Measurements from ENCODE around the gene RHEB. TPM values are rescaled to one million over a fixed set of nuclear protein-coding genes. Genes with fewer than 3 reads are reported as not detected.

Gene RHEB
- total RNA-seq, 2 donors from 2014 or later: 53.4 to 69.7 TPM

DNA sequence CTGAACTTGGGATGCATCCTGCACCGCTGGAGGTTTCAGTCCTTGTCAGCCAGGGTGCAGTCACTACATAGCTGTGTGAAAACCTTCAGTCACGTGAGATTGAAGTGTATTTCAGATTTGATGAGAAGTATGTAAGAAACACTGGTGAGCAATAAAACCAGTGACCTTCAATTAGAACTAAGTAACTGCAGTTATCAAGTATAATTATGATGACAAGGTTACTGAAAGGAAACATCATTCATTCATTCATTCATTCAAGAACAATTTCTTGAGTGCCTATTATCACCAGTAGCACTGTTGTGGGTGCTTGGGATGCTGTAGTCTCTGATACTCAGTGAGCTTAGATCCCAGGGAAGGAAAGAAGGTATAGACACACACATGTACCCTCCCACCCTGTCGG, 33.6 kb downstream of the RHEB start:
- intact Hi-C loops (cut with DNase I, micrococcal nuclease): no loop called here
- DNase-seq (no peak), ATAC-seq (no peak)

DNA sequence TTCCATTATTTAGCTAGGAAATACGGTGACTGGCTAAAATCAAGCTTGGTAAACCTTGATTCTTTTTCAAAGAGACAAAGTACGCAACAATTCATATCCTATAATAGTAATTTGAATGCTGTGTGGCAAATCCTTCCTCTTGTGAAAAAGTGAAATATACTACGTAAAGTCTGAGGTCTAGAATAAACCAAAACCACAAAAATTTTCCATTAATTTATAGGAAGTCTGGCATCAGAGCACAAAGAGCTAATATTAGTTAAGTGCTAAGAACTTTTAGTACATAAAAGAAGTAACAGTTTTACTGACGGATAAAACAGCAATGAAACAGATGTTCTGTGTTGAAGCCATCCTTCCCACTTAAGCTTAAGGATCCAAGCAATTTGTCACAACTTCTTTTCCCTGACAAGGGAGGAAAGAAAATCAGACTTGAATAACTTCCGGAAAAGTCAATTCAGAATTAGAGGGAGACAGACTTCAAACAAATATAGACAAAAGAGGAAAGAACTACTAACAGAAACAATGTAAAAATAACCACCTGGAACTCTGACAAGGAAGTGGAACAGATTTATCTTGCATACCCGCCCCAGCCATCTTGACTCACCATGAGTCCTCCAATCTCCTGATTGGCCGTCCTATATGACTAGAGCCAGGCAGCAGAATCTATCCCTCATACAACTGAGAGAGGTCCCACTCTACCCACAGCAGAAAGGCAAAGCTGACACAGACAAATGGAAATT, 34.6 kb downstream of the RHEB start:
- peak in 1 of 2 donors; percentile 42 for DNase-seq
- intact Hi-C loops (cut with DNase I, micrococcal nuclease): no loop called here
- peak; percentile 90 for ATAC-seq

DNA sequence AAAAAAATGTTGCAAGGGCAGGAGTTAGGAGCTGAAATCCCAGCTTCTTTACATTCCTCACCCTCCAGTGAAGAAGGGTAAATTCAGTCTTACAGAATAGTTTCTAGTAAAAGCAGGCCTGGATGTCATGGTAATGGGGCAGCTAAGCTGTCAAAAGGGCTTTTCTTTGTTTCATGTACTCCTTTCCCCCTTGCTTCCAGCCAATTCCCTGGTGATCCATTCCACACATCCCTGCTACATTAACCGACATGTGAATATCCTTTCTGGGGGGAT, 36.0 kb downstream of the RHEB start:
- no peak for ATAC-seq
- no peak for DNase-seq
- intact Hi-C loops (cut with DNase I, micrococcal nuclease): no loop called here

DNA sequence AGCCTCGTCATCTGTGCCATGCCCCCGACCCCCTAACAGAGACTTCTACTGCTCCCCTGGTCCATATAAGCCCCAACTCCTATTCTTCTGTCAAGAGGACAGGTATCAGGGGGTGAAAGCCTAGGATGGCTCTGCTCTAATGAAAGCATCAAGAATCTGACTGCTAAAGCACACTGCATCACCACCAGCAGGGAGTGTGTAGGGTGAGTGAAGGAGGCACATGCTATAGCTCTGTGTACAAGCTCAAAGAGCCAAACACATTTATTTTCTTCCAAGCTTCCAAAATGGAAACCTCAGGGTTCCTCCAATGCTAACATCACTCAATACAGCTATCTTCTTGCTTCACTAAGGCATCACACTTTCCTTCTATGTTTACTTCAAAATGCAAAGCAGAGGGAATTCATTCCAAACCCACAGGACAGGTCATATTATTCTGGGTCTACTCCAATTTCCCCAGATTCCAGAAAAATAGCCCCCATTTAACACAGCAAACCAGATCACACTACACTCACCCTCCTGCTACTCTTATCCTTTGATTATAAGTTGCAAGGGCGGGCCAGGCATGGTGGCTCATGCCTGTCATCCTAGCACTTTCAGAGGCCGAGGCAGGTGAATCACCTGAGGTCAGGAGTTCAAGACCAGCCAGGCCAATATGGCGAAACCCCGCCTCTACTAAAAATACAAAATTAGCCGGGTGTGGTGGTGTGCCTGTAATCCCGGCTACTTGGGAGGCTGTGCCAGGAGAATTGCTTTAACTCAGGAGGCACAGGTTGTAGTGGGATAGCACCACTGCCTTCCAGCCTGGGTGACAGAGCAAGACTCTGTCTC, 36.6 kb downstream of the RHEB start:
- ATAC-seq (no peak), DNase-seq (no peak)

DNA sequence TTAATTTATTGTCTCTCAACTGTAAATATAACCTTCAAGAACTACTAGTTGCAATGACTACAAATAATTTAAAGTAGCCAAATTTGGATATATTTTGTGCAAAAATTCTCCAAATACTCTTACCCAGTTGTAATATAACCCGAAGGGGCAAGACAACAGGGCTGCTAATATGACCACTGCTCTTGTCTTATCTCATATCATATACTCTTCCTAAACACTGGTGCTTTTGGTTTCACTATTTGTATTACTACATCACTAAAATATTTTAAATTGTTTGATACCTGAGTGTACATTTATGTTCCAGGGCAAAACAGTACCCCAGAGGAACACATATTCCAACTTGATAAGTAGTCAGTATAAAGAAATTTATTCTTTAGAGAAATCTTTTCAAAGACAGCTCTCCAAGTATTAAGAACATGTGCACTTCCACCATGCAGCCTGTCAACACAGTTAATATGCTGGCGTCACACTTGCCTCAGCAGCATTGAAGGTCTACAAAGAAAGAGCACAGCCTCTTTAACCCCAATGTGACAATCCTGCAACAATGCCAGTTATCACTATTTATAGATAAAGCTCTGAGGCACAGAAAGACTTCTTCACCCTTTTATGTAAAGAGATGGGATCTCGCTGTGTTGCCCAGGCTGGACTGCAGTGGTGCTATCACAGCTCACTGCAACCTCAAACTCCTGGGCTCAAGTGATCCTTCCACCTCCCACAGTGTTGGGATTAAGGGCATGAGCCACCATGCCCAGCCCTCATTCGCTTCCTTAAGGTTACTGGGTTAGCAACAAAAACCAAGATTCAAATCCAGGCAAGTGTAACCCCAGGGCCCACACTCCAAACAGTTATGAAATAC, 37.8 kb downstream of the RHEB start:
- intact Hi-C loops (cut with DNase I, micrococcal nuclease): no loop called here
- no peak for DNase-seq
- ATAC-seq: no peak

More for the DNA sequence above, 36.6 kb downstream of the RHEB start:
- intact Hi-C loops (cut with DNase I, micrococcal nuclease): no loop called here

DNA sequence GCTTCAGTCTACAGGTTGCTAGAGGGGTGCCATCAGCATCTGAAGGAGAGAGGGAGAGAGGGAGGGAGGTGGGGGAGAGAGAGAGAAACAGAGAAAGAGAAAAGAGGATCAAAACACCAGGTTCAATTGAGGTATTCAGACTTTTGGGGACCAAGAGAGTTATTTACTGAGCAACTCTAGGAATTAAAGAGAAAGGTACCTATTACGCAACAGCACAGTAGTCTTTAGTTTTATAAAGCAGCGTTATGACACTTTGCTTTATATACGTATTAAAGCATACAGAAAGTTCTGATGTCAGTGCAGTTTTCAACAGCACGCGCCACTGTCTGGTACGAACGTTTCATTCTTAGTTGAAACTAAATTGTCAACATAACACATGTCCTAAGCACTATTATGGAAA, 41.8 kb downstream of the RHEB start:
- intact Hi-C loops (cut with DNase I, micrococcal nuclease): no loop called here
- ATAC-seq (no peak), DNase-seq (no peak)

DNA sequence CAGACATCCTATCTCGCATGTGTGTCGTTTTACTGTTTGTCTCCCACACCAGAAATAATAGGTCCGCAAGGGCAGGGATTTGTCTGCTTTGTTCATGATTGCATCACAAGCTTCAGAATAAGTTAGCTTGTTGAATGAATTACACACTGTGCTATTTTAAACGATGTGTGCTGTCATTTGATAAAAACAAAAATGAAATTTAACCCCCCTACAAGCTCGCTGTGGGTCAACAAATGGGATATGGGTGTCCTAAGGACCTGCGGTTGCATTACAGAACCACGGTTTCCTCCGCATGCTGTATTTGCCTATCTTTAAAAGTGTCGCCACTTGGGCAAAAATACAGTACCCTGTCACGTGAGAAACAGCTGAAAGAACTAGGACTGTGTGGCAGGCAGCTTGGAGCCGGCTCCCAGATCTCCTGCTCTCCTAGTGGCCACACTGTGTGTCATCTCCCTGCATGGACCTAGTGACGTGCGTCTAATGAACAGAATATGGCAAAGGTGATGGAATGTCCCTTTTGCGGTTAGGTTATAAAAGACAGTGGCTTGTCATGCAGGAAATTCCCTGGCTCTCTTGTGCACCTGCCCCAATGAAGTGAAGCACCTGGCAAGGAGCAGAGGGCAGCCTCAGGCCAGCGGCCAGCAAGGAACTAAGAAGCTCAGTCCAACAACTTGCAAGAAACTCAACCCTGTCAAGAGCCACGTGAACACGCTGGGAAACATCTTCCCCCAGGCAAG, 46.9 kb downstream of the RHEB start:
- ATAC-seq (peak; percentile 13), DNase-seq (no peak)
- intact Hi-C loops (cut with DNase I, micrococcal nuclease): no loop called here

DNA sequence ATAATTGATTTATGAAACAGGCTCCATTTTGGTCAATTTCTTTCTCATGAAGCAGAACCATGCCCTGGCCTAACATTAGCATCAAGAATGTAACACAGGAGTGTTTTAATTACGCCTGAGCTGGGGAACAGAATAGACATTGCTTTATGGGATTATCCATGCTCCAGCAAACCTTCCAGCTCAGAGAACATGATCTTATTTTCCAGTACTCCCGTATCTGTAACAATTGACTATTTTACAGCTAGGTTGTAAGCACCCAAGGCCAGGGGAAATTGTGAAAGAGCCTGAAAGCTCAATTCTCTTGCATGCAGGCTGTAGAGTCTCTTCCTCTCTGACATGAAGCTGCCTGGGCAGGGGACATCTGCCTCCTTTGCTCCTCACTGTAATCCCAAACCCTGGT, 49.0 kb downstream of the RHEB start:
- no peak for ATAC-seq
- intact Hi-C loops (cut with DNase I, micrococcal nuclease): no loop called here
- DNase-seq: no peak

DNA sequence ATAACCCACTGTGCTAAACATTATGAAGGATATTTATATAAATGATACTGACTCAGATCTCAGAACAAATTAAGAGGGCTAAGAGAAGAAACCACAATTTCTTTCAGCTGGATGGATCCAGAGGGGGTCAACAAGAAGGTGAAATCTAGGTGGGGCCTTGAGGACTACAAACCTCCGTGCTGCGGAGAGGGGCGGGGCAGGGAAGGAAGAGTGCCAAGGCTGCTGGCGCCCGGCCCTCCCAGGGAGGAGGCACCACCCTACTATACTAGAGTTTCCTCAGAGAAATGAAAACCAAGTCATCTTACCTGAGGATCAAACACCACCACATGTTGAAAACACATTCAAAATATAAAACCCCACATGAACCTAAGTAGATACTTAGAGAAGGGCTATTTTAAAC, 50.4 kb downstream of the RHEB start:
- intact Hi-C loops (cut with DNase I, micrococcal nuclease): loop anchor here in 1 of 2 donors (10.0 kb wide), 1 partner anchor 46 kb away; the partner anchor contains the start of gene RHEB
- peak; percentile 47 to 67 for DNase-seq
- ATAC-seq: peak; percentile 91

DNA sequence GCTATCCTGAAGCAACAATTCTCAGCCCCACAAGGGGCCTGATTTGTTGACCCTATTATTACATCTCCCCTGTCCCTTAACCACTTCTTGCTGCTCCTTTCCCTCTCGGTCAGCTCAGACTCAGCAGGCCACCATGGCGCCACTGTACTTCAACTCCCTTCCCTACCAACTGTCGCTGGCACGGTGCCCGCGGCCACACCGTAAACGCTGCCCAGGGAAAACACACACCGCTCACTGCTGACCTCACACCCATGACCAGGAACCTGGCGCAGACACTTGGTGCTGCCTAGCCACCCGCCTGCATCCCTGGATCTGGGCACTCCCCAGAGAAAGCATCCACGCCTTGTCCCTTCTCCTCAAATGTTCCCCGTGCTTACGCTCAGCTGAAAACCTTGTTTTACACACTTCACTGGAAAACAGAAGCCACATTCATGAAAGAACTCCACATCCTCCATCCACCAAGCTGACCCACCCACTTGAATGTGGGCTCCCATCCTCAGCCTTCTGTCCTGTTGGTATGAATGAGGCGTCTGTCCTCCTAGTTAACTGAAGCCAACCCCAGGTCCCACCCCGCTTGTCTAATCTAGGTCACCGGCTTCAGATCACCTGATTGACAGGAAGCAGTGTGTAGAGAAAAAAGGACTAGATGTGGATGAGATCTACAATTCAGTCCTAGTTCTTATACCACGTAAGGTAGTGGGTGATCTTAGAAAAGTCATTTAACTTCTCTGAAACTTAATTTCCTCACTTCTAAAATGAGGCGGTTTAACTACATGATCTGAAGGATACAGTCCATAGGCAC, 51.3 kb downstream of the RHEB start:
- ATAC-seq (no peak), DNase-seq (no peak)
- intact Hi-C loops (cut with DNase I, micrococcal nuclease): loop anchor here in 1 of 2 donors (10.0 kb wide), 1 partner anchor 46 kb away; the partner anchor contains the start of gene RHEB

DNA sequence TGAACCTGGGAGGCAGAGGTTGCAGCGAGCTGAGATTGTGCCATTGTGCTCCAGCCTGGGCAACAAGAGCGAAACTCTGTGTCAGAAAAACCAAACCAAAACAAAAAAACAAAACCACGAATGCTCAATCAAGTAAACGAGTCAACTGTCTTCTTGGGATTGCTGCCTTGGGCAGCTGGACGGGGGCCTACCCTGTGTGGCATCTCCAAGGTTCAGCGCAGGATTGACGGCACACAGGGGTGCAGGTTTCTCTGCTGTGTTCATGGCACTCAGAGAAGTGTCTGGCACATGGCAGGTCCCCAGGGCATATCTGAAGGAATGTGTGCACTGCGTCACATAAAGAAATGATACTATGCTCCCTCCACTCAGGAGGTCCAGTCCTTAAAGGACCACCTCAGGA, 54.5 kb downstream of the RHEB start:
- intact Hi-C loops (cut with DNase I, micrococcal nuclease): loop anchor here in 1 of 2 donors (10.0 kb wide), 1 partner anchor 50 kb away; the partner anchor contains the start of gene RHEB
- DNase-seq: no peak
- ATAC-seq: no peak

DNA sequence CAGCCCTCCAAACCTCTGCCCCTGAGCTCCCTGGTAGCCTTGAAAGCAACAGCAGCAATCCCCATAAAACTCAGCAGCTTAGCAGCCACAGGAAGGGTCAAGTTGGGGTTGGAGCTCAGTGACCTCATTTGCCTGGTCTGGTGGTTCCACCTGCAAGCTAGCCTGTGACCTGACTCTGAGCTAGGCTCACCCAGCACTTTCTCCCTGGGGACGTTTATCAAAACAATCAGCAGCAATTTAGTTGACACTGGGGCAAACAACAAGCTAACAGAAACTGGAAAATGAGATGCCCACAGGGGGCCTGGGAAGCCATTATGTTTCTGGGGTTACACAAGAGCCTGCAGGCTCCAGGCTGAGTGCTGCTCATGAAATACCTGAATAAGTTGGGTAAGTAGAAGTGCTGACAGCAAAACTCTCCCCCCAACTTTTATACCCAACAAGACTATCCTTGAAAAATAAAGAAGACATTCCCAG, 57.4 kb downstream of the RHEB start:
- intact Hi-C loops (cut with DNase I, micrococcal nuclease): loop anchor here in 1 of 2 donors (10.0 kb wide), 1 partner anchor 52 kb away; the partner anchor contains the start of gene RHEB
- DNase-seq (no peak), ATAC-seq (no peak)

DNA sequence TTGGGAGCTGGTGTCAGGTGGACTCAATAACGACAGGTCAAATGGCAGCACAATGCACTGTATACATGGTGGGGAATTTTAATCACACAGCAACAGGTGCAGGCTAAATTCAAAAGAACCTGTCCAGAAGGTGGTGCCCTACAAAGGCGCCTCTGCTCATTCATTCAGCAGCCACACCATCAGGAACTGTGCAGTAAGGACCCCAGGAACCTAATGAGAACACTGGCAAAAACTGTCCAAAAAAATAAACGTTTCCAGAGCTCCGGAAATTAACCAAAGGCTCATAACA, 57.8 kb downstream of the RHEB start:
- DNase-seq (no peak), ATAC-seq (no peak)
- intact Hi-C loops (cut with DNase I, micrococcal nuclease): loop anchor here in 1 of 2 donors (10.0 kb wide), 1 partner anchor 53 kb away; the partner anchor contains the start of gene RHEB

DNA sequence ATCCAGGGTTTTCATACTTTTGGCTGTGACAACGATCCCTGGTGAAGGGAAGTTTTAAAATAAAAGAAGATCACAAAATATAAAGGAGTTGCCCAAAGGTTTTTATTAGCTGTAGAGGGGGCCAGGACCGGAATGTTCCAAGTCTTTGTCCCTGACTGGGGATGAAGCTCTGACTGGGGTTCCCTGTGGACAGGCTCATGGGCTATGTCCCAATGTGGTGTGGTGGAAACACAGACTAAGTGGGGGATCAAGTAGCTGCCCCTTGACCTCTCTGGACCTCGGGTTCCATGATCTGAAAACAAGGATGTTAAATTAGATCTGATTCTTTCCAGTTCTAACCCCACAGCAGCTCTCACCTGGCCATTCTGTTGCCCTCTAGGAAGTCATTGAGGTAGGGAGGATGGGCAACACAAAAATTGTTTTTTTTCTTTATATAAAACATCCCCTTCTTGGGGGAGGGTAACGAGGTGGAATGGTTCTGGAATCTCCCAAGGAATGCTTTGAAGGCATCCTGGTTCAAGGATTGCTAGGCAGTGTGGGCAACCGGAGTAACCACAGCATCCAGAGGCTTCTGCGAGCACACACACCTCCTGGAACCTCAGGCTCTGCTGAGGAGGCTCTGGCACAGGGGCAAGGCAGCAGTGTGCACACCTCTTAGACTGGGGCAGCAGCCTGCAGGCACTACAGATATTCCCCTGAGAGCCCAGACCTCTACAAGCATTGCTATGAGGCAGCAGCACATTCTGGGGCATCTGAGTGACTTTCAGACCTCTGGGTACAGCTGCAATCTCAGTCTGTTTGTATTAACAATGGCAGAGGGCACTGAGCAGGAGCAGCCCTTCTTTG, 58.4 kb downstream of the RHEB start:
- DNase-seq (no peak), ATAC-seq (no peak)
- intact Hi-C loops (cut with DNase I, micrococcal nuclease): loop anchor here in 1 of 2 donors (10.0 kb wide), 1 partner anchor 53 kb away; the partner anchor contains the start of gene RHEB

DNA sequence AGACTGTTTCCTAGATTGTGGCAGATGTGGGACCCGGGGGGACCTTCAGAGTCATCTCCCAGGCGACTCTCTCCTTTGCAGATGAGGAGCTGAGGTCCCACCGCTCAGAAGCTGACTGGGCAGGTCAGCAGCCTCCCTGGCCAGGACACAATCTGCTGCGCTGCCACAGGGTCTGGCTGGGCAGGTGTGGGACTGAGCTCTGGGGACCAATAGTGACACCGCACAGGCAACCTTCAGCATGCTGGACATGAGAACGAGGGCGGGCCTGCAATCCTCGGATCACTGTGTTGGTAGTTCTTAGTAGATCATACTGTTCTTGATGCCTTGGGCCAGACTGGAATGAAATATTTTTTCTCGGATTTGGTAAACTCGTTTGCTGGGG, 59.2 kb downstream of the RHEB start:
- peak; percentile 2 for ATAC-seq
- intact Hi-C loops (cut with DNase I, micrococcal nuclease): loop anchor here in 1 of 2 donors (10.0 kb wide), 1 partner anchor 54 kb away; the partner anchor contains the start of gene RHEB
- DNase-seq: no peak

DNA sequence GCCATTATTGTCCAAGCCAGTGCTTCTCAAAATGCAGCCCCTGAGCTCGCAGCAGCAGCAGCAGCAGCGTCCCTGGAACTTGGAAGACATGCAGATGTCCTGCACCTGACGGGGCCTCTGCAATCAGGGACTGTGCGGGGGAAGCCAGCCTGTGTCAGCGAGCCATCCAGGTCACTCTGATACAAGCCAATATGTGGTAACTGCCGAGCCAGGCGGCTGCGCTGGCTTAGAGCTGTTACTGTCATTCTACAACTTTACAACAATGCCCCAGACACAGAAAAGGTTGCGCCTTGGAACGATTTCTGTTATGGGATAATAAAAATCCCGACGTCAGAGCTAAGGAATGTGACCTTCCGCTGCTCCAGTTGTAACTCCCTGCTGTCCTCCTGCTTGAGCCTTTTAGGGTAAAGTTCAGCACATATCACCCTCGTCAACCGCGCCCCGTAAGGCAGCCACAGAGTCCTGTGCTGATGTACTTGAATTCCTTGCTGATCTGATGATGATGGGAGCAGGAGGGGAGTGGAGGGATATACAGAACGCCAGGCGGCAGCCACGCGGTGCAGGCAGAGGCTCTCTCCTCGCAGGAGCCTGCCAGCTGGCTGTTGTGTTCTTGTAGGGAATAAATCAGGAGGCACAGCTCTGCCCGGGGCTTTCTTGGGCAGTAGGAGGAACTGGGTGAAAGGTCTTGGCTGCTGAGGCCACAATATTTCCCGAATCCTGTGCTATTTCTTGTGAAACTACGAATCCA, 59.8 kb downstream of the RHEB start:
- intact Hi-C loops (cut with DNase I, micrococcal nuclease): loop anchor here in 1 of 2 donors (10.0 kb wide), 1 partner anchor 55 kb away; the partner anchor contains the start of gene RHEB
- peak; percentile 92 for ATAC-seq
- peak; percentile 72 to 91 for DNase-seq

All from left colon (tissue), 2 donors.